GM13976 (cell line): ENCODE results near the gene PEX7.

Source experiments
- DNase-seq: peaks from one replicate; pipeline ENCODE4 v3.0.0; 2012; ENCODE audit warnings: low spot score
- in situ Hi-C: fragments of 300-500 bp; cut with MboI; formaldehyde crosslinking; loops from one replicate; pipeline ENCODE4 v1.12.0; 2022; ENCODE audit warnings: low sequenced_read_pairs, mixed read lengths, inconsistent platforms; ENCODE audit not compliant: unreplicated experiment
- TF ChIP-seq, protein P1 (sequence below): IDR thresholded peaks from 2 replicates; pipeline ENCODE4 v1.5.1; 2012; ENCODE audit warnings: borderline replicate concordance, mild to moderate bottlenecking; ENCODE audit not compliant: insufficient read depth; ENCODE audit errors: extremely low read depth, missing control alignments, control extremely low read depth

PEX7 gene, protein sequence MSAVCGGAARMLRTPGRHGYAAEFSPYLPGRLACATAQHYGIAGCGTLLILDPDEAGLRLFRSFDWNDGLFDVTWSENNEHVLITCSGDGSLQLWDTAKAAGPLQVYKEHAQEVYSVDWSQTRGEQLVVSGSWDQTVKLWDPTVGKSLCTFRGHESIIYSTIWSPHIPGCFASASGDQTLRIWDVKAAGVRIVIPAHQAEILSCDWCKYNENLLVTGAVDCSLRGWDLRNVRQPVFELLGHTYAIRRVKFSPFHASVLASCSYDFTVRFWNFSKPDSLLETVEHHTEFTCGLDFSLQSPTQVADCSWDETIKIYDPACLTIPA

DNA sequence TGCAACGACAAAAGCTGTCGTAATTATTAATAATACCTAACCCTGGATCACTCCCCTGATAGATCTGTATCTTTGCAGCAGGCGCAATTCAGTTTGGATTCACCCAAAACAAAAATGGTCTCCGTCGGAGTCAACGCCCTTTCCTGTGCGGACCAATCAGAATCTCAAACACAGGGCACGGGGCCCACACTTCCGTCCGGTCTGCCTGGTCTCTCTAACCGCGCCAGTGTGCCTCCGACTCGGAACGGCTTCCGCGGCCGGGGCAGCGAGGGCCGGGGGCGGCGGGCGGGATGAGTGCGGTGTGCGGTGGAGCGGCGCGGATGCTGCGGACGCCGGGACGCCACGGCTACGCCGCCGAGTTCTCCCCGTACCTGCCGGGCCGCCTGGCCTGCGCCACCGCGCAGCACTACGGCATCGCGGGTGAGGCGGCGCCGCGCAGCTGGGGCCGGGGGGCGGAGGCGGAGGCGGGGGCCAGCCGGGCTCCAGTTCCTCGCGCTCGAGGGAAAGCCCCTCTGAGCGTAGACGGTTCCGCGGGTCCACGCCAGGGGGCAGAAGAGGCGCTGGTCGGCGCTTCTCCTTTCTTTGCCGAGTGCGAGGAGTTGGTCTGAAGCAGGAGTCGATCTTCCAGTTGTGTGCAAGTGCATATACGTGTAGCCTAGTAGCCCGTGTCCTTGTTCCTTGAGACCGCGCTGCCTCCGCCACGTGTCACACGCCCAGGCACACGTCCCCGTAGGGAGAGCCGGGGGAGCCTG is at the start of gene PEX7:
PEX7 (plus strand) TSS at position 217 of the 752 bp plus-strand sequence; CDS start at position 291, 74 bp downstream.
- peak; percentile 91 for DNase-seq
- TF ChIP-seq, protein P1, sequence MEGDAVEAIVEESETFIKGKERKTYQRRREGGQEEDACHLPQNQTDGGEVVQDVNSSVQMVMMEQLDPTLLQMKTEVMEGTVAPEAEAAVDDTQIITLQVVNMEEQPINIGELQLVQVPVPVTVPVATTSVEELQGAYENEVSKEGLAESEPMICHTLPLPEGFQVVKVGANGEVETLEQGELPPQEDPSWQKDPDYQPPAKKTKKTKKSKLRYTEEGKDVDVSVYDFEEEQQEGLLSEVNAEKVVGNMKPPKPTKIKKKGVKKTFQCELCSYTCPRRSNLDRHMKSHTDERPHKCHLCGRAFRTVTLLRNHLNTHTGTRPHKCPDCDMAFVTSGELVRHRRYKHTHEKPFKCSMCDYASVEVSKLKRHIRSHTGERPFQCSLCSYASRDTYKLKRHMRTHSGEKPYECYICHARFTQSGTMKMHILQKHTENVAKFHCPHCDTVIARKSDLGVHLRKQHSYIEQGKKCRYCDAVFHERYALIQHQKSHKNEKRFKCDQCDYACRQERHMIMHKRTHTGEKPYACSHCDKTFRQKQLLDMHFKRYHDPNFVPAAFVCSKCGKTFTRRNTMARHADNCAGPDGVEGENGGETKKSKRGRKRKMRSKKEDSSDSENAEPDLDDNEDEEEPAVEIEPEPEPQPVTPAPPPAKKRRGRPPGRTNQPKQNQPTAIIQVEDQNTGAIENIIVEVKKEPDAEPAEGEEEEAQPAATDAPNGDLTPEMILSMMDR = peak; percentile 80
- in situ Hi-C loops = no loop called here

DNA sequence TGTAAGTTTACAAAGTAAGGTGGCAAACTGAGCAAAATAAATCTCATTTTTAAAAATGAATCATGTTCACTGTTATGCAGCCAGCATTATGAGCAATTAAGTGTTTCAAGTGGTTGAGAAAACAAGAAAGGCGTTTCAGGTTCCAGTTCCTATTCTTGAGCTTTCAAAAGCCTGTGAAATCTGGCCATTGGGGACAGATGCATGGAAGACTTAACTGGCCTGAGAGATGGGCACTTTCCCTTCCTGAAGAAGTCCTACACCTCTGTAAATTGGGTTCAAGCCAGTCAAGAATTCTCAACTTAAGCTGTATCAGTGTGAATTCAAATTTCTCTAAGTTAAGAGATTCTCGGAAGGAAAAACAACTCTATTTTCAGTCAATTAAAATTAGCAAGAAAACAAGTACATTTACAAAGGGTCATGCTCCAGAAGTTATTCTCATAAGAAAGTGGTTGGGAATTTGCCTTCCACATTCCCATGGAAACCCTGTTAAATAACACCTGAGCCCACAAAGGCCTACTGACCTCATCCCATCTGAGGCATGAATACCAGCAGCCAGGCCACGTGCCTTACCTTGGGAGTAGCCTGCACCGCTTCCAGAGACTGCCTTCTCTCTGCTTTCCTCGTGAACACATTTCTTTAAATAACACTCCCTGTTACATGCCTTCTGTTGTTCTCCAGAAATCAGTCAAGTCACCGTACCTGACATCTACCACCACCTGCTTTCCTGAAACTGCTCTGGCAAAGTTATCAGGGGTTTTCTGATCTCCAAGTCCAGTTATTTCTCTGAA is 49.5 kb upstream of the PEX7 start:
- TF ChIP-seq, protein P1 = no peak
- in situ Hi-C loops = no loop called here
- DNase-seq = peak; percentile 46

DNA sequence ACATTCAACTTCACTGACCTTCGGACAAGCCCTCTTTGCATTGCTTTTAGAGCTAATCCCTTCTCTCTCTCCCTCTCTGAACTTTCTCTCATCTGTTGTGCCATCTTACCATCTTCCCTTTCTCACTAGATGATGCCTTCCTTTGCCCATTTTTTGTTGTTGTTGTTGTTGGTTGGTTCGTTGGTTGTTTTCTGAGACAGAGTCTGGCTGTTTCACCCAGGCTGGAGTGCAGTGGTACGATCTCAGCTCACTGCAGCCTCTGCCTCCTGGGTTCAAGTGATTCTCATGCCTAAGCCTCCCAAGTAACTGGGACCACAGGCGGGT is 49.0 kb upstream of the PEX7 start:
- in situ Hi-C loops = no loop called here
- TF ChIP-seq, protein P1 = no peak
- no peak for DNase-seq

DNA sequence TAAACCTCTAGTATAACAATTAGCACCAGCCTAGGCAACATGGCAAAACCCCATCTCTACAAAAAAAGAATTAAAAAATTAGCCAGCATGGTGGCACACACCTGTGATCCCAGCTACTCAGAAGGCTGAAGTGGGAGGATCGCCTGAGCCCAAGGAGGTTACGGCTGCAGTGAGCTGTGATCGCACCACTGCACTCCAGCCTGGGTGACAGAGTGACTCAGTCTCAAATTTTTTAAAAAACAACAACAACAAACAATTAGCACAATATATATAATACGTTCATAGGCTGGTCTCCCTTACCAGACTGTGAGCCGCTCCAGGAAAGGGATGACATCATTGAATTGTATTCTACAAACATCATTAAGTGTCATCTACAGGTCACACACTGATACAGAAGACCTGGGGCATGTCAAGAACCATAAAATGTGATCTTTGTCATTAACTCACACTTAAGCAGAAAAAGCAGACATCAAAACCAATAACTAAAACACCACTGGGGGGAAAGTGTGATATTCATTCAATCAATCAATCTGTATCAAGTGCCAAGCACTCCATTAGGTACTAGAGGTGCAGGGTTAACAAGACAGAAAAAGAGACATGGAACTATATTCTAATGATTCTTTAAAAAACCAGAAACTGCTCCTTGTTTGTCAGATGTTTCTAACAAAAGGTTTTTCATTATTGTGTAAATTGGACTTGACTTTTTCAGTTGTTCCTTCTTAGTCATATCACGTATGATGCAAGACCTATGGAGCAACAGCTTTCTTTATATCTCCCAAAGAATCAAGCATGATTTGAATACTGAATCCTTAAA is 48.0 kb upstream of the PEX7 start:
- in situ Hi-C loops = no loop called here
- DNase-seq = no peak
- TF ChIP-seq, protein P1 = no peak

DNA sequence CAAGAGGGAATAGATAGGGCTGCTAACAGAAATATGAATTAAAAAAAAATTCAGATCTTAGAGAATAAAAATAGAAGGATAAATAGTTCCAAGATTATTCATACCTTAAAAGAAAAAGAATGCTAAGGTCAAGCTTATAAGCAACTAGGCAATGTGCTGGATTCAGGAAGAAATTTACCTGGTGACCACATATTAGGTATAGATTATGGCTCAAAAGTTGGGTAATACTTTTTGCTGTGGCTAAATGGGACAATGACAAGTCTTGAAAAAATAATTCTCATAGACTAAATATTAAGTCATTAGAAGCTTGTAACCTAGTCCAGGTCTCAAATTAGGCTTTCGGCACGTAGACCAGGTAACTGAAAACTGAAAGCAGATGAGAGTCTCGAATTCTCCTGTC is 47.3 kb upstream of the PEX7 start:
- in situ Hi-C loops = no loop called here
- TF ChIP-seq, protein P1 = no peak

DNA sequence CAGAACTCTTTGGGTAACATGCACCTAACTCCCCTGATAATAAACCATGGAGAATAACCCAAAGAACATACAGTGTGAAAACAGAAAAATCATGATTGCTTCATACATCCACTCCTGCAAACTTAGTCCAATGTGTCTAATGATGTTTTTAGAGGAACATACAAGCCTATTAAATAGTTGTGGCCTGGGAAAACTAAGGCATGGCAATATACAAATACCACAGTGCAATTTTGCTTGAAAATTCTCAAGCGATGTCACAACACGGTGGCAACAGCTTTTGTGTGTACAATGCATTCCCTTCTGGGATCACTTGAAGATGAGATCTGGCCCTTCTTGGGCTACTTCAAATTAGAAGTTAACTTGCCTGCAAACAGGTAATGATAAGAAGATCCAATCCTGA is 46.8 kb upstream of the PEX7 start:
- in situ Hi-C loops = no loop called here
- TF ChIP-seq, protein P1 = no peak
- DNase-seq = no peak

More for the DNA sequence above, 47.3 kb upstream of the PEX7 start:
- DNase-seq = no peak
